Measurements from ENCODE around the gene ZNF446.

- TF ChIP-seq, protein P1, sequence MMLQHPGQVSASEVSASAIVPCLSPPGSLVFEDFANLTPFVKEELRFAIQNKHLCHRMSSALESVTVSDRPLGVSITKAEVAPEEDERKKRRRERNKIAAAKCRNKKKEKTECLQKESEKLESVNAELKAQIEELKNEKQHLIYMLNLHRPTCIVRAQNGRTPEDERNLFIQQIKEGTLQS (IDR thresholded peaks at IDR 0.05; ENCODE audit: borderline replicate concordance, extremely low read depth, low read depth, low read length), result no peak
- TF ChIP-seq FOXM1 (IDR thresholded peaks at IDR 0.05; ENCODE audit: low read depth, low read length) (no peak), REST (IDR thresholded peaks at IDR 0.05; ENCODE audit: low read depth, low read length) (no peak), PML (IDR thresholded peaks at IDR 0.05; ENCODE audit: low read length) (no peak), IKZF1 (conservative IDR thresholded peaks at IDR 0.05) (no peak), MYC (IDR thresholded peaks at IDR 0.05; ENCODE audit: insufficient read depth, insufficient read length, insufficient replicate concordance, low read length, severe bottlenecking) (no peak)
- TF ChIP-seq, protein P2, sequence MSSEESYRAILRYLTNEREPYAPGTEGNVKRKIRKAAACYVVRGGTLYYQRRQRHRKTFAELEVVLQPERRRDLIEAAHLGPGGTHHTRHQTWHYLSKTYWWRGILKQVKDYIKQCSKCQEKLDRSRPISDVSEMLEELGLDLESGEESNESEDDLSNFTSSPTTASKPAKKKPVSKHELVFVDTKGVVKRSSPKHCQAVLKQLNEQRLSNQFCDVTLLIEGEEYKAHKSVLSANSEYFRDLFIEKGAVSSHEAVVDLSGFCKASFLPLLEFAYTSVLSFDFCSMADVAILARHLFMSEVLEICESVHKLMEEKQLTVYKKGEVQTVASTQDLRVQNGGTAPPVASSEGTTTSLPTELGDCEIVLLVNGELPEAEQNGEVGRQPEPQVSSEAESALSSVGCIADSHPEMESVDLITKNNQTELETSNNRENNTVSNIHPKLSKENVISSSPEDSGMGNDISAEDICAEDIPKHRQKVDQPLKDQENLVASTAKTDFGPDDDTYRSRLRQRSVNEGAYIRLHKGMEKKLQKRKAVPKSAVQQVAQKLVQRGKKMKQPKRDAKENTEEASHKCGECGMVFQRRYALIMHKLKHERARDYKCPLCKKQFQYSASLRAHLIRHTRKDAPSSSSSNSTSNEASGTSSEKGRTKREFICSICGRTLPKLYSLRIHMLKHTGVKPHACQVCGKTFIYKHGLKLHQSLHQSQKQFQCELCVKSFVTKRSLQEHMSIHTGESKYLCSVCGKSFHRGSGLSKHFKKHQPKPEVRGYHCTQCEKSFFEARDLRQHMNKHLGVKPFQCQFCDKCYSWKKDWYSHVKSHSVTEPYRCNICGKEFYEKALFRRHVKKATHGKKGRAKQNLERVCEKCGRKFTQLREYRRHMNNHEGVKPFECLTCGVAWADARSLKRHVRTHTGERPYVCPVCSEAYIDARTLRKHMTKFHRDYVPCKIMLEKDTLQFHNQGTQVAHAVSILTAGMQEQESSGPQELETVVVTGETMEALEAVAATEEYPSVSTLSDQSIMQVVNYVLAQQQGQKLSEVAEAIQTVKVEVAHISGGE (CRISPR knock-in tag; IDR thresholded peaks at IDR 0.05), result no peak
Measured at GRCh38 chr19:58510084-58510862, 34.1 kb downstream of the ZNF446 start.
